ENCODE data around the gene MAP3K13. TPM values are rescaled to one million over a fixed set of nuclear protein-coding genes. Genes with fewer than 3 reads are reported as not detected.

The MAP3K13 gene
- total RNA-seq, 1 experiment from 2014 or later: 21.0 TPM

DNA sequence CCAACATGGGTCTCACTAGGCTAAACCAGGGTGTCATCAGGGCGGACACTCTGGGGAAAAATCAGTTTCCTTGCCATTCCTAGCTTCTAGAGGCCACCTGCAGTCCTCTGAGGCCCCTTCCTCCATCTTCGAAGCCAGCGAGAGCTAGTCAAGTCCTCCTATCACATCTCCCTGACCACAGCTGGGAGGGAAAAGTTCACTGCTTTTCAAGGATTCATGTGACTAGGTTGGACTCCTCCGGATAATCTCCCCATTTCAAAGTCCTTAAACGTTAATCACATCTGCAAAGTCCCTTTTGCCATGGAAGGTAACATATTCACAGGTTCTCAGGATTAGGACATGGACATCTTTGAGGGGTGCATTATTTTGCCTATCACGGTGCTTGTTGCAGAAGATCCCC, 35.9 kb upstream of the MAP3K13 start:
- Histone ChIP-seq H3K27ac (ENCODE audit: low read depth, low read length) (no peak overlapping the region), H3K79me2 (ENCODE audit: insufficient read depth, low read length) (no peaks in the 10 kb centered on the region), H3K4me2 (ENCODE audit: low read length) (no peak overlapping the region), H4K20me1 (ENCODE audit: insufficient read depth) (no peaks in the 10 kb centered on the region), H3K36me3 (ENCODE audit: control insufficient read depth in 1 of 2, insufficient read depth in 2 of 2, low read length in 2 of 2) (no peaks in the 10 kb centered on the region), H3K9me2 (ENCODE audit: insufficient read depth) (no peaks in the 10 kb centered on the region), H3K27me3 (ENCODE audit: insufficient read depth, low read length) (no peaks in the 10 kb centered on the region), H3K4me3 (replicated peaks in 1 of 2; ENCODE audit: low read depth in 1 of 2, low read length in 2 of 2) (no peak overlapping the region), H3K9ac (ENCODE audit: low read length) (no peak overlapping the region), H3K9me3 (ENCODE audit: control insufficient read depth in 1 of 2, insufficient read depth in 1 of 2, low read depth in 1 of 2, low read length in 2 of 2) (no peaks in the 10 kb centered on the region), H2AFZ (ENCODE audit: low read depth, low read length, poor library complexity, severe bottlenecking) (no peak overlapping the region), H3K4me1 (ENCODE audit: control insufficient read depth in 1 of 2, insufficient read depth in 2 of 2, low read length in 2 of 2) (no peaks in the 10 kb centered on the region)
- ATAC-seq: no peak
- ChIA-PET CTCF (no interaction called here), RAD21 (ENCODE audit: low non-redundant PET in 1 of 2, low total read pairs in 2 of 2, uncharacterized antibody in 2 of 2, unreplicated experiment in 2 of 2) (no interaction called here), POLR2A (no interaction called here)
- no peak for DNase-seq (ENCODE audit: low read depth, low spot score)
- intact Hi-C loops (cut with micrococcal nuclease): no loop called here
- no TSS peak for BruUV-seq (replicated peaks)
- TF ChIP-seq ZFX (IDR thresholded peaks at IDR 0.05) (no peak), CBX3 (IDR thresholded peaks at IDR 0.05; ENCODE audit: low read depth) (no peak), EZH2phosphoT487 (IDR thresholded peaks at IDR 0.05; ENCODE audit: borderline replicate concordance) (no peak), SP1 (IDR thresholded peaks at IDR 0.05; ENCODE audit: low read depth) (no peak), SRF (IDR thresholded peaks at IDR 0.05; ENCODE audit: low read depth) (no peak), EGR1 (IDR thresholded peaks at IDR 0.05; ENCODE audit: low read depth) (no peak), TCF7L2 (IDR thresholded peaks at IDR 0.05; ENCODE audit: borderline replicate concordance, extremely low read depth, insufficient read depth, insufficient read length) (no peak), ELF1 (IDR thresholded peaks at IDR 0.05; ENCODE audit: borderline replicate concordance, low read depth) (no peak), POLR2A (IDR thresholded peaks at IDR 0.05; ENCODE audit: borderline replicate concordance, extremely low read depth, insufficient read depth, insufficient read length) (no peak), JUND (IDR thresholded peaks at IDR 0.05) (no peak), RAD21 (IDR thresholded peaks at IDR 0.05; ENCODE audit: low read depth) (no peak)
- TF ChIP-seq, protein P1, sequence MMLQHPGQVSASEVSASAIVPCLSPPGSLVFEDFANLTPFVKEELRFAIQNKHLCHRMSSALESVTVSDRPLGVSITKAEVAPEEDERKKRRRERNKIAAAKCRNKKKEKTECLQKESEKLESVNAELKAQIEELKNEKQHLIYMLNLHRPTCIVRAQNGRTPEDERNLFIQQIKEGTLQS (IDR thresholded peaks at IDR 0.05): no peak
- TF ChIP-seq, protein P2, sequence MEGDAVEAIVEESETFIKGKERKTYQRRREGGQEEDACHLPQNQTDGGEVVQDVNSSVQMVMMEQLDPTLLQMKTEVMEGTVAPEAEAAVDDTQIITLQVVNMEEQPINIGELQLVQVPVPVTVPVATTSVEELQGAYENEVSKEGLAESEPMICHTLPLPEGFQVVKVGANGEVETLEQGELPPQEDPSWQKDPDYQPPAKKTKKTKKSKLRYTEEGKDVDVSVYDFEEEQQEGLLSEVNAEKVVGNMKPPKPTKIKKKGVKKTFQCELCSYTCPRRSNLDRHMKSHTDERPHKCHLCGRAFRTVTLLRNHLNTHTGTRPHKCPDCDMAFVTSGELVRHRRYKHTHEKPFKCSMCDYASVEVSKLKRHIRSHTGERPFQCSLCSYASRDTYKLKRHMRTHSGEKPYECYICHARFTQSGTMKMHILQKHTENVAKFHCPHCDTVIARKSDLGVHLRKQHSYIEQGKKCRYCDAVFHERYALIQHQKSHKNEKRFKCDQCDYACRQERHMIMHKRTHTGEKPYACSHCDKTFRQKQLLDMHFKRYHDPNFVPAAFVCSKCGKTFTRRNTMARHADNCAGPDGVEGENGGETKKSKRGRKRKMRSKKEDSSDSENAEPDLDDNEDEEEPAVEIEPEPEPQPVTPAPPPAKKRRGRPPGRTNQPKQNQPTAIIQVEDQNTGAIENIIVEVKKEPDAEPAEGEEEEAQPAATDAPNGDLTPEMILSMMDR (IDR thresholded peaks at IDR 0.05 in 2 of 3, conservative IDR thresholded peaks at IDR 0.05 in 1 of 3; ENCODE audit: borderline replicate concordance in 1 of 3, insufficient read depth in 1 of 3, low read depth in 2 of 3, low read length in 2 of 3): no peak
- TF ChIP-seq, protein P3, sequence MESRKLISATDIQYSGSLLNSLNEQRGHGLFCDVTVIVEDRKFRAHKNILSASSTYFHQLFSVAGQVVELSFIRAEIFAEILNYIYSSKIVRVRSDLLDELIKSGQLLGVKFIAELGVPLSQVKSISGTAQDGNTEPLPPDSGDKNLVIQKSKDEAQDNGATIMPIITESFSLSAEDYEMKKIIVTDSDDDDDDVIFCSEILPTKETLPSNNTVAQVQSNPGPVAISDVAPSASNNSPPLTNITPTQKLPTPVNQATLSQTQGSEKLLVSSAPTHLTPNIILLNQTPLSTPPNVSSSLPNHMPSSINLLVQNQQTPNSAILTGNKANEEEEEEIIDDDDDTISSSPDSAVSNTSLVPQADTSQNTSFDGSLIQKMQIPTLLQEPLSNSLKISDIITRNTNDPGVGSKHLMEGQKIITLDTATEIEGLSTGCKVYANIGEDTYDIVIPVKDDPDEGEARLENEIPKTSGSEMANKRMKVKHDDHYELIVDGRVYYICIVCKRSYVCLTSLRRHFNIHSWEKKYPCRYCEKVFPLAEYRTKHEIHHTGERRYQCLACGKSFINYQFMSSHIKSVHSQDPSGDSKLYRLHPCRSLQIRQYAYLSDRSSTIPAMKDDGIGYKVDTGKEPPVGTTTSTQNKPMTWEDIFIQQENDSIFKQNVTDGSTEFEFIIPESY (IDR thresholded peaks at IDR 0.05; ENCODE audit: extremely low read depth, insufficient replicate concordance, low read length): no peak
- TF ChIP-seq, protein P4, sequence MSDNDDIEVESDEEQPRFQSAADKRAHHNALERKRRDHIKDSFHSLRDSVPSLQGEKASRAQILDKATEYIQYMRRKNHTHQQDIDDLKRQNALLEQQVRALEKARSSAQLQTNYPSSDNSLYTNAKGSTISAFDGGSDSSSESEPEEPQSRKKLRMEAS (IDR thresholded peaks at IDR 0.05): no peak

Data from HCT116 (cell line).